SK-N-SH (cell line): ENCODE results near the gene PEX10. TPM values are rescaled to one million over a fixed set of nuclear protein-coding genes. Genes with fewer than 3 reads are reported as not detected.

Experiments used
- CTCF ChIA-PET: fragments of 300-600, 350-600 bp; formaldehyde crosslinking; extraction: SDS; loops from one replicate; lab custom pipeline; 2021; lab: Yijun Ruan, JAX
- POLR2A ChIA-PET: fragments of 350-600 bp; sonication (Branson Sonifier 250); formaldehyde crosslinking; extraction: SDS; loops from one replicate; lab custom pipeline; 2020; ENCODE audit warnings: antibody characterized with exemption, inconsistent platforms; lab: Yijun Ruan, JAX
- DNase-seq: peaks from one replicate; pipeline ENCODE4 v3.0.0; 2012
- H2AFZ ChIP-seq: fragments of 200-600 bp; sonication (generic); 2 replicates; pipeline ENCODE4 v1.8.1; 2016; ENCODE audit warnings: antibody characterized with exemption, mild to moderate bottlenecking, low read depth
- H3F3A ChIP-seq: fragments of 200-600 bp; sonication (generic); replicated peaks from 2 replicates; pipeline ENCODE3; 2016; ENCODE audit warnings: antibody characterized with exemption, mild to moderate bottlenecking; ENCODE audit not compliant: insufficient read depth
- H3K27ac ChIP-seq, 2 experiments: fragments of 200-500 bp in 1 of 2; fragments of 200-600 bp in 1 of 2; sonication (Bioruptor generic) in 1 of 2; sonication (generic), shearing (Covaris generic) in 1 of 2; 2 replicates each; pipeline versions ENCODE4 v1.5.1 to v1.6.1; 2014 to 2016; ENCODE audit warnings: low read depth in 2 of 2, inconsistent platforms in 1 of 2, low read length in 1 of 2, mild to moderate bottlenecking in 1 of 2, mixed read lengths in 1 of 2
- H3K27me3 ChIP-seq: fragments of 200-600 bp; sonication (generic), shearing (Covaris generic); 2 replicates; pipeline ENCODE4 v1.6.1; 2016; ENCODE audit warnings: mixed run types; ENCODE audit not compliant: insufficient read depth
- H3K36me3 ChIP-seq, 2 experiments: fragments of 200-500 bp in 1 of 2; fragments of 200-600 bp in 1 of 2; sonication (Bioruptor generic) in 1 of 2; sonication (generic) in 1 of 2; replicated peaks in 1 of 2; 2 replicates each; pipeline versions ENCODE3 to v1.5.1; 2014 to 2016; ENCODE audit warnings: low read length in 1 of 2, mild to moderate bottlenecking in 1 of 2; ENCODE audit not compliant: insufficient read depth in 2 of 2, control insufficient read depth in 1 of 2
- H3K4me1 ChIP-seq, 2 experiments: fragments of 200-500 bp in 1 of 2; fragments of 200-600 bp in 1 of 2; sonication (Bioruptor generic) in 1 of 2; sonication (generic), shearing (Covaris generic) in 1 of 2; 2 replicates each; pipeline versions ENCODE4 v1.5.1 to v1.6.1; 2014 to 2016; ENCODE audit warnings: low read depth in 1 of 2, low read length in 1 of 2, mixed run types in 1 of 2; ENCODE audit not compliant: insufficient read depth in 2 of 2, control insufficient read depth in 1 of 2
- H3K4me2 ChIP-seq: fragments of 200-600 bp; sonication (generic), shearing (Covaris generic); 2 replicates; pipeline ENCODE4 v1.6.1; 2017; ENCODE audit warnings: mixed run types
- H3K4me3 ChIP-seq, 2 experiments: fragments of 200-500 bp in 1 of 2; fragments of 200-600 bp in 1 of 2; sonication (Bioruptor generic) in 1 of 2; sonication (generic), shearing (Covaris generic) in 1 of 2; 2 replicates each; pipeline versions ENCODE4 v1.5.1 to v1.8.1; 2014 to 2016; ENCODE audit warnings: low read depth in 2 of 2, inconsistent platforms in 1 of 2, low read length in 1 of 2, mild to moderate bottlenecking in 1 of 2, mixed read lengths in 1 of 2, moderate library complexity in 1 of 2
- H3K79me2 ChIP-seq: fragments of 200-600 bp; sonication (generic); 2 replicates; pipeline ENCODE4 v1.8.1; 2017; ENCODE audit warnings: mild to moderate bottlenecking; ENCODE audit not compliant: insufficient read depth
- H3K9ac ChIP-seq: fragments of 200-600 bp; sonication (generic); 2 replicates; pipeline ENCODE4 v1.6.1; 2017; ENCODE audit warnings: mixed run types
- H3K9me2 ChIP-seq: fragments of 200-600 bp; sonication (generic); 2 replicates; pipeline ENCODE4 v1.6.1; 2017; ENCODE audit warnings: mixed run types
- H3K9me3 ChIP-seq: fragments of 200-600 bp; sonication (generic); 2 replicates; pipeline ENCODE4 v1.6.1; 2017; ENCODE audit warnings: mixed run types, mild to moderate bottlenecking, moderate library complexity
- H4K20me1 ChIP-seq: fragments of 200-600 bp; sonication (generic); 2 replicates; pipeline ENCODE4 v1.6.1; 2017; ENCODE audit warnings: mild to moderate bottlenecking, mixed run types; ENCODE audit not compliant: insufficient read depth
- CHD2 ChIP-seq: fragments of 150-350 bp; IDR thresholded peaks from 2 replicates; pipeline ENCODE4 v1.6.1; 2018; ENCODE audit warnings: low read length; ENCODE audit not compliant: partially characterized antibody
- ELF1 ChIP-seq: IDR thresholded peaks from 2 replicates; pipeline ENCODE4 v1.4.0; 2012
- FOXM1 ChIP-seq: IDR thresholded peaks from 2 replicates; pipeline ENCODE4 v1.4.0; 2012; ENCODE audit warnings: low read depth, mild to moderate bottlenecking
- POLR2AphosphoS5 ChIP-seq: IDR thresholded peaks from 2 replicates; pipeline ENCODE4 v1.6.1; 2012; ENCODE audit warnings: low read depth, low read length
- RXRA ChIP-seq: IDR thresholded peaks from 2 replicates; pipeline ENCODE4 v1.4.0; 2012; ENCODE audit warnings: low read depth, mild to moderate bottlenecking, borderline replicate concordance
- SIN3A ChIP-seq: IDR thresholded peaks from 2 replicates; pipeline ENCODE4 v1.6.1; 2012; ENCODE audit warnings: low read depth, mild to moderate bottlenecking, low read length, moderate library complexity, borderline replicate concordance
- WGBS: methylation state at CpG from one replicate; pipeline ENCODE4 v1.1.6; 2017; ENCODE audit warnings: low lambda C conversion rate; 5-methylcytosine and 5-hydroxymethylcytosine counted together
- polyA plus RNA-seq, 3 experiments: library from polyadenylated mRNA; depleted of rRNA; stranded (reverse); fragments of >200 nt; gene quantifications; 2 replicates each; pipeline ENCODE4 v1.2.3, GENCODE V29; 2012
- TF ChIP-seq, protein P1 (sequence below): fragments of 150-350 bp; IDR thresholded peaks from 2 replicates; pipeline ENCODE4 v1.6.1; 2016; ENCODE audit warnings: mild to moderate bottlenecking, low read depth, low read length
- TF ChIP-seq, protein P2 (sequence below): IDR thresholded peaks from 2 replicates; pipeline ENCODE4 v1.4.0; 2012; ENCODE audit warnings: low read depth, borderline replicate concordance

The PEX10 gene
- polyA plus RNA-seq, 1 of the 3 experiments (the other 2 are of a cell fraction): 28.6 TPM

DNA sequence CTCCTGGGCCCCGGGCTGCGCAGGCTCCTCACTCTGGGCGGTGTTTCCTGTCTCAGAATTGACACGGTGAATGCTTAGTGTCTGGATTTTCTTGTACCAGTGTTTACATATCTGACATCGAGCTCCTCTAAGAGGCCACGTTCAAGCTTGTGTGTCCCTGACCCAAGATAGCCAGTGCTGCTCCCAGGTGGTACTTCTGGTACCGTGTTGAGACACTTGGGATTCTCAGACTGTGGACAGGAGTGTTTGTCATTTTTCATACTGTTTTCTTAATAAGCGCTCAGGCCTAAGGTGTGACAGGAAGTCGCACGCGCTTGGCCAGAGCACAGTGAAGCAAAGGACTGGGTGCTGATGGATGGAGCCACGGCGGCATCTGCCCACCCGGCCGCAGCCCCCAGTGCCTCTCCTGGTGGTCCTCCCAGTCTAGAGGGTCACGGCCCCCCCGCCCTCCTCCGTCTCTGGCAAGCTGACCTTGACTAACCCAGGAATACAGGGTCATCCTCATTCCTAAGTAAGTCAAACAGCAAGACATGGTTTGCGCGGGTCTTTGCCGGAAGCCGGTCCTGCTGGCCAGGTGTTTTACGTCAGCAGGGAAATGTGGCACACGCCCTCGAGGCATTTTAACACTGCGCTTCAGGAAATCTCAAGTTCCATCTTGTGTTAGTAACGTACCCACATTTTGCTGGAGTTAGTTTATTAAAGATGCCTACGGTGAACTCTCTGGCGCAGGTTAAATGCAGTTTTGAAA, 8.0 kb downstream of the PEX10 start:
- peaks cover 0 to 3% of the 10 kb centered on the region in 2 experiments; a peak in 1 of 4 replicates for H3K4me1 ChIP-seq
- DNase-seq: no peak
- H3K79me2 ChIP-seq: peaks cover 7% of the 10 kb centered on the region; the same call in 1 of the 2 replicates
- H3K4me3 ChIP-seq: no peak overlapping the region
- POLR2A ChIA-PET: interaction anchor here (1.0 kb wide), 1 partner anchor 13 kb away, joined by 5 read pairs; the partner anchor contains the start of genes MORN1 and RER1
- TF ChIP-seq POLR2AphosphoS5: peak; percentile 21; the same call in 1 of the 2 replicates
- no peak for TF ChIP-seq CHD2
- TF ChIP-seq RXRA: no peak
- TF ChIP-seq, protein P1, sequence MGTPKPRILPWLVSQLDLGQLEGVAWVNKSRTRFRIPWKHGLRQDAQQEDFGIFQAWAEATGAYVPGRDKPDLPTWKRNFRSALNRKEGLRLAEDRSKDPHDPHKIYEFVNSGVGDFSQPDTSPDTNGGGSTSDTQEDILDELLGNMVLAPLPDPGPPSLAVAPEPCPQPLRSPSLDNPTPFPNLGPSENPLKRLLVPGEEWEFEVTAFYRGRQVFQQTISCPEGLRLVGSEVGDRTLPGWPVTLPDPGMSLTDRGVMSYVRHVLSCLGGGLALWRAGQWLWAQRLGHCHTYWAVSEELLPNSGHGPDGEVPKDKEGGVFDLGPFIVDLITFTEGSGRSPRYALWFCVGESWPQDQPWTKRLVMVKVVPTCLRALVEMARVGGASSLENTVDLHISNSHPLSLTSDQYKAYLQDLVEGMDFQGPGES: no peak
- 0 out of 2 replicates have a peak, but pooled peaks cover 9% of the 10 kb centered on the region for H4K20me1 ChIP-seq
- H3K27ac ChIP-seq: no peak overlapping the region
- H3K36me3 ChIP-seq: peaks cover 10 to 84% of the 10 kb centered on the region in 2 experiments
- no peaks in the 10 kb centered on the region for H3K9me2 ChIP-seq
- H3K27me3 ChIP-seq: no peaks in the 10 kb centered on the region
- H3K4me2 ChIP-seq: no peak overlapping the region
- no peak overlapping the region for H2AFZ ChIP-seq
- H3F3A ChIP-seq: peaks cover 13% of the 10 kb centered on the region
- H3K9me3 ChIP-seq: no peaks in the 10 kb centered on the region
- CTCF ChIA-PET: no interaction called here
- no peak overlapping the region for H3K9ac ChIP-seq
- WGBS: 89% methylated on average over 28 of the region's 29 CpGs

DNA sequence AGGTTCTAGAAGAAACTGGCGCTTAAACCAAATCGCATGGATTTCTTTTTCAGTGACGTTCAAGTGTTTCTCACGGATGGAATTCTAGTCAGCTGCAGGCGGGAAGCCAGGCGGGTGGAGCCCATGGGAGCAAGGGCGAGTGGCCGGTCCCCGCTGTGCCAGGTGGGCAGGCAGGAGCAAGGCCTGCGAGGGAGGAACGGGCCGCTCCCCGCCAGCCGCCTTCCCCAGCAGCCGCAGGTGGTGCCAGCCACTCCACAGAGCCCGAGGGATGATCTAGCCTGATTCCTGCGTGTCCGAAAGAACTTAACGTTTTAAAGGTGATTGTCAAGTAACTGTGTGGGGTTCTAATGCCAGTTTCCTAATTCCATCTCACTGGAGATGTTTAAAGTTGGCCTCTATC, 9.1 kb downstream of the PEX10 start:
- POLR2A ChIA-PET: no interaction called here
- H3K27ac ChIP-seq: no peak overlapping the region
- CTCF ChIA-PET: interaction anchor here (0.7 kb wide), 1 partner anchor 57 kb away, joined by 3 read pairs; no protein-coding TSS in a partner anchor

More for the DNA sequence above, 9.1 kb downstream of the PEX10 start:
- Histone ChIP-seq H3K9me2 (no peaks in the 10 kb centered on the region), H3K79me2 (peaks cover 17% of the 10 kb centered on the region; the same call in 1 of the 2 replicates), H4K20me1 (0 out of 2 replicates have a peak, but pooled peaks cover 9% of the 10 kb centered on the region), H3K36me3 (peaks cover 17 to 82% of the 10 kb centered on the region in 2 experiments), H3K4me2 (no peak overlapping the region), H3K4me1 (peaks cover 0 to 3% of the 10 kb centered on the region in 2 experiments; a peak in 1 of 4 replicates), H3K4me3 (no peak overlapping the region), H2AFZ (no peak overlapping the region), H3K9ac (no peak overlapping the region), H3F3A (peaks cover 20% of the 10 kb centered on the region), H3K27me3 (no peaks in the 10 kb centered on the region), H3K9me3 (no peaks in the 10 kb centered on the region)
- WGBS: 92% methylated on average over 6 of the region's 19 CpGs
- DNase-seq: no peak
- TF ChIP-seq, protein P2, sequence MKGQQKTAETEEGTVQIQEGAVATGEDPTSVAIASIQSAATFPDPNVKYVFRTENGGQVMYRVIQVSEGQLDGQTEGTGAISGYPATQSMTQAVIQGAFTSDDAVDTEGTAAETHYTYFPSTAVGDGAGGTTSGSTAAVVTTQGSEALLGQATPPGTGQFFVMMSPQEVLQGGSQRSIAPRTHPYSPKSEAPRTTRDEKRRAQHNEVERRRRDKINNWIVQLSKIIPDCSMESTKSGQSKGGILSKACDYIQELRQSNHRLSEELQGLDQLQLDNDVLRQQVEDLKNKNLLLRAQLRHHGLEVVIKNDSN: no peak
- TF ChIP-seq ELF1 (no peak), FOXM1 (no peak), SIN3A (no peak)
